Measurements from ENCODE around the gene TSKS.
A peak's percentile ranks its signal among the peaks of the same experiment; 100 is the strongest.

TSKS gene, protein sequence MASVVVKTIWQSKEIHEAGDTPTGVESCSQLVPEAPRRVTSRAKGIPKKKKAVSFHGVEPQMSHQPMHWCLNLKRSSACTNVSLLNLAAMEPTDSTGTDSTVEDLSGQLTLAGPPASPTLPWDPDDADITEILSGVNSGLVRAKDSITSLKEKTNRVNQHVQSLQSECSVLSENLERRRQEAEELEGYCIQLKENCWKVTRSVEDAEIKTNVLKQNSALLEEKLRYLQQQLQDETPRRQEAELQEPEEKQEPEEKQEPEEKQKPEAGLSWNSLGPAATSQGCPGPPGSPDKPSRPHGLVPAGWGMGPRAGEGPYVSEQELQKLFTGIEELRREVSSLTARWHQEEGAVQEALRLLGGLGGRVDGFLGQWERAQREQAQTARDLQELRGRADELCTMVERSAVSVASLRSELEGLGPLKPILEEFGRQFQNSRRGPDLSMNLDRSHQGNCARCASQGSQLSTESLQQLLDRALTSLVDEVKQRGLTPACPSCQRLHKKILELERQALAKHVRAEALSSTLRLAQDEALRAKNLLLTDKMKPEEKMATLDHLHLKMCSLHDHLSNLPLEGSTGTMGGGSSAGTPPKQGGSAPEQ

DNA sequence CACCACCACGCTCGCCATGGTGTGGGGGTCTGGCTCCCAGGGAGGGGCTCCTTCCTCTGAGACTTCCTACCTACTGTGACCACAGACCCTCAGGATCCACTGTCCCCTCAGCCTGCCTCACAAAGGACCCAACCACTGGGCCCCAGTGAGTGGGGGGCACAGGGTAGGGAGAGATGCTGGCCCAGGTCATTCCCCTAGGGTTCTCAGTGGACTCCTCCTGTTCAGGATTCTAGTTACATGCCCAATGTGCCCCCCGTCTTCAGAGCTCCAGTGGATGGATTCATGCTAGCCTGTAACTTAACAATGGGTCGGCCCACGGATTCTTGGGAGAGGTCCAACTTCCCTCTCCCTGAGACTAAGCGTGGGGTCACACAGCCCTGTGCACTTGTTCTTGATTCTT lies at the start of gene TSKS:
Gene TSKS, minus strand, starts transcription at position 77 of the 400 bp plus-strand sequence. Its CDS starts 59 bp downstream, at position 18.
- no peak for DNase-seq

DNA sequence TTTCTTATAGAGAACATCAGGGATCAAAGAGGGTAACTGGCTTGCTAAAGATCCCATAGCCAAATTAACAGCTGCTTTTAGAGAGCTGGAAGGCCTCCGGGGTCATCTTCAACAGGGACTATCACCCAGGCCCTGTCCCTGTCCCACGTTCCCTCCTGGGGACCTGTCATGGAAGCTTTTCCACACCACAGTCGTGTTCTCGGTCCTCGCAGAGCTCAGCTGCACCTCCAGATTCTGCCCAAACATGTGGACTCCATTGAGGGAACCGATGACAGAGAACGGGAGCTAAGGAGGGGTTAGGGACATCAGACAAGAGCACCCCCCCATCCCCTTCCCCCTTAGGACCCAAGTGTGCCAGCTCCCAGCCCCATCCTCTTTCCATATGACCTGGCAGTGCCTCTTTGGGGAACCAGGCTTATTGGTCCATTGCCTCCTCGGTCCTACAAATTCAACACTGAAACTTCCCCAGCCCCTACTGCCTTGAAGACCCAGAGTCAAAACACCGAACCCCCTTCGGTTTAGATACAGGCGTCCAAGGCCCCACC lies 49.4 kb upstream of the TSKS start:
- no peak for DNase-seq

DNA sequence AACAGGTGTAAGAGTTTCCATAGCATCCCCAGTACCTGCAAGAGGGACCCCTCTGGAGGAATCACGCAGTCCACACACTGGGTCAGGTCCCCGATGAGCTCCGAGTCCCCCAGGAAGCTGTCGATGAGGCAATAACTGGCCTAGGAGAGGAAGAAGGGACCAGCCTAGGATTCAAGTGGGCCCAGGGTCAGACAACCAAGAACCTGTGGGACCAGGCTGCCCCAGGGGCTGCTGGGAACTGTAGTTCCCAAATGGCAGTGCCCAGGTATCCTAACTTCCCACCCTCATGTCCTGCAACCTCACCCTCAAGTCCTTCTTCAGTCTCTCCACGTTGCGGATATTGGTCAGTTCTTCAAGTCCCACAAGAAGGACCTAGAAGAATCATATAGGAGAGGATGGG lies 48.2 kb upstream of the TSKS start:
- DNase-seq = no peak

DNA sequence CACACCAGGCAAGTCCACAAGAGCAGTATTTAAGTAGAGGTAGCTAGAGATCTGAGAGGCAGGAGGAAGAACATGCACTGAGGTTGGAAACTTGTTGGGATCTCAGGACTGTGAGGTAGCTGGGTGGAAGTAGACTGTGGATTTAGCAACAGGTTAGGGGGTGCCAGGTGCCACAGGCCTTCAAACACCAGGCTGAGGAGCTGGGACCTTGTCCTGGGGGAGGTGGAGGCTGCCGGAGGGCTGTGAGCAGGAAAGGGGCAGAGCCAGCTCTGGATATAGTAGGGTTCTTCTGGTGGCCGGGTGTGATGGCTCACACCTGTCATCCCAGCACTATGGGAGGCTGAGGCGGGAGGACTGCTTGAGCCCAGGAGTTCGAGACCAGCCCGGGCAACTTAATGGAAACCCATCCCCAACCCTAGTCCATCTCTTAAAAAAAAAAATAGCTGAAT lies 46.9 kb upstream of the TSKS start:
- no peak for DNase-seq

DNA sequence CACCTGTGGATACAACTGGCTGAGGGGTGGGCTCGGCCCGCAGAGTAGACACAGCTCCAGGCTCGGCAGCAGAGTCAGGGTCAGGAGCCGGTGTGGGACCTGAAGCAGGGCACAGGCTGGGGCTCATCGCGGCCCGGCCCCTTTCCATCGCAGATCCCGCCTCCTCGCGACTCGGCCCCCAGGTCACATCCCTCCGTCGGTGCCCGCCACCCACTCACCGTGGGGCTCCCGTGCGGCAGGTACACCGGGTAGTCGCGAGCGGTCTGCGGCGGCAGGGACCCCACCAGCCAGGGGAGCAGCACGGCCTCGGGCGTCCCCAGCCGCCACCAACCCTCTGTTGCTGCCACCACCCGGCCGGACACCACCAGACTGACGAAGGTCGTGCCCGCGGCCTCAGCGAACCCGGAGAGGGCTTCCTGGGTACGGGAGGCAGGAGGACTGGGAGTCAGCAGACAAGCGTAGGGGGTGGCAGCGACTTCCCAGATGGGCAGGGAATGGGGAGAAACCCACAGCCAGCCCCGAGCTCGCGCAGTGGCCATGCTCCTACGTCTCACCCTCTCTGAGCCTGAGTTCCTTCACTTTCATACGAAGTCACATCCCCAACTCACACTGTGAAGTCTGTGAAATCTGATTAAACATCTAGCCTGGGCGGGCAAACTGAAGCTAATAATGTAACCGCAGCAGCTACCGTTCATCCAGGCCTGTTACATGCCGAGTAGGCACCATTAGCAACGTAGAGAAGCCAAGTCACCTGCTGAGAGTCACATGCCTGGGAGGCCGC lies 46.2 kb upstream of the TSKS start:
- no peak for DNase-seq

DNA sequence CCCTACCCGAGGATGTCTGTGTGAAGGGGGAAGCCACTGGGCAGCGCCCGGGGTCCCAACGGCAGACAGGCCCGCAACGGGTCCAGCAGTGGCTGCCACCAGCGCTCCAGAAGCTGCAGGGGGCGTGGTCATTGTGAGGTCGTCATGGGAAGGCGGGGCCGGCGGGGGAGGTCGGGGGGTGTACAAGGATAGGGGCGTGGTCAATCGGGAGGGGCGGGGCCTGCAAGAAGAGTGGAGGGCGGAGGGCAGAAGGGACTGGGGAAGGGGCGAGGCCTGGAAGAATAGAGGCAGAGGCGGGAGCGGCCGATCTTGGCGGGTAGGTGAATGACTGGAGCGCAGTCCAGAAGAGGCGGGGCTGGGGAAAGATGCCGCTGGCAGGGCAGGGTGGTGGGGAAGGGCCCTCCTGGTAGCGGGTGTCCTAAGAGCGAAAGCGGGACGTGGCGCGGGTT lies 45.6 kb upstream of the TSKS start:
- peak; percentile 63 for DNase-seq

DNA sequence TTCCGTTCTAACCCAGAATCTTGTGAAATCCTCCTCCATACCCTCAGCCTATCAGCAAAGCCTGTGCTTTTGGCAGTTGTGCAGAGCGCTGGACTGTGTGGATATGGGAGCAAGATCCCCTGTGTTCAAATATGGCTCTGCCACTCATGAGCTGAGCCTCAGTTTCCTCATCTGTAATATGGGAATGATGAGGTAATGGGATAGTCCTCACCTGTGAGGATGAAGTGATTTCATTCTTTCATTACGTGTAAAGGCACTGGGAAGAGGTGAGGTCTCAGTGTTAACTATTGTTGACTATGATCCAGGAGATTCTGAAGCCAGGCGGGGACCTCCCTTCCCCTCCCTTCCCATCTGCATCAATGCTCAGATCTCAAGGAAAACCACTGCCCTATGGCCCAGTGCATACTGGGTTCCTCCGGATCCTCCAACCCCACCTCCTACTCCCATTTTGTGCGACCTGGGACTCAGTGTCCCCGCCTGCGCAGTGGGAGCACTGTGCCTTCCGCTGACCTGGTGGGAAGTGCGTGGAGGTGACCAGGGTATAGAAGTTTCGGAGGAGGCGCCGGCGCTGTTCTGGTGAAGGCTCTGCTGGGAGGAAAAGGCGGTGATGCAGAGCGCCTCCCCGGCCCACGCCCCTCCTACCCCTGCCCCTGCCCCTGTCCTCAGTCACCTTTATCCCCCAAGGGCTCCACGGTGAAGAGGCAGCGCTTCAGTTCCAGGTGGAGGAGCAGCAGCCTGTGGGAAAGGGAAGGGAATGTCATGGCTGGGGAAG lies 45.0 kb upstream of the TSKS start:
- no peak for DNase-seq

DNA sequence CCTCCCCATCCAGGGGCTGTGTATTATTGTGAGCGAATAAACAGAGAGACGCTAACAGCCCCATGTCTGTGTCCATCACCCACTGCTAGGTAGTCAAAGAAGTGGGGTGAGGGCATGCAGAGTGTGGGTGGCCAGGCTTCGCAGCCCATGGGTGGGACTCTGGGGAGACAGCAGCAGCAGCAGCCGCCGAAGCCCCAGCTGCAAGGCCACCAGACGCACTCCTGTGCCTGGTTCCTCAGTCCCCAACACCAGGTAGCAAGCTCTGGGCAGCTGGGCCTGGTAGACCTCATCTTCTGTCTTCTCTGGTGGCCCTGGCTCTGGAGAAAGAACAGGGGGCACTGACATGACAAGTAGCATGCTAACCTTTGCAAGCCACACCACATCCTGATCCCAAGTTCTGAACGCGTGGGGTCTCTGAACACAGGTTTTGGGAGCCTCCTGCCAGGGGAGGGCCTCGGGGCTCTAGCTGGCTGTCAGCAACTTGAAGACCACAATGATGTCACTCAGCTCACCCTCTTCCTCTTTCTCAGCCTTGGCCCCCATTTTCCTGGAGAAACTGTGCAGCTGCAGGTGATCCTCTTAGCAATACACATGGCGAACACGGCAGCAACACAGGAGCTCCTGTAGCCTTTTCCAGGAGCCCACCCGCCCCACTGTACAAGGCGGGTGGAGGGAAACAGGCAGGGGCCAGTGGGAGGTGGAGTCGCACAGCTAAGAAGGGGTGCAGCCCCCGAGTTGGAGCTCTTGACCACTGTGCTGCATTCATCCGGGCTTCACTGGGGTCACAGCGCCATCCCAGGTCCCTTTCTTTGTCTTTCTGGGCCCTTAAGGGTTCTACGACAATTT lies 44.2 kb upstream of the TSKS start:
- DNase-seq = no peak

DNA sequence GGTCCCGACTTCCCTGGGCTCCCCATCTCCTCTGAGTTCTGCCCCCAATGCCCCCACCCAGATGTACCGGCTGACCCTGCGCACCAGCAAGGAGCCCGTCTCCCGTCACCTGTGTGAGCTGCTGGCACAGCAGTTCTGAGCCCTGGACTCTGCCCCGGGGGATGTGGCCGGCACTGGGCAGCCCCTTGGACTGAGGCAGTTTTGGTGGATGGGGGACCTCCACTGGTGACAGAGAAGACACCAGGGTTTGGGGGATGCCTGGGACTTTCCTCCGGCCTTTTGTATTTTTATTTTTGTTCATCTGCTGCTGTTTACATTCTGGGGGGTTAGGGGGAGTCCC lies 43.5 kb upstream of the TSKS start:
- DNase-seq = no peak

DNA sequence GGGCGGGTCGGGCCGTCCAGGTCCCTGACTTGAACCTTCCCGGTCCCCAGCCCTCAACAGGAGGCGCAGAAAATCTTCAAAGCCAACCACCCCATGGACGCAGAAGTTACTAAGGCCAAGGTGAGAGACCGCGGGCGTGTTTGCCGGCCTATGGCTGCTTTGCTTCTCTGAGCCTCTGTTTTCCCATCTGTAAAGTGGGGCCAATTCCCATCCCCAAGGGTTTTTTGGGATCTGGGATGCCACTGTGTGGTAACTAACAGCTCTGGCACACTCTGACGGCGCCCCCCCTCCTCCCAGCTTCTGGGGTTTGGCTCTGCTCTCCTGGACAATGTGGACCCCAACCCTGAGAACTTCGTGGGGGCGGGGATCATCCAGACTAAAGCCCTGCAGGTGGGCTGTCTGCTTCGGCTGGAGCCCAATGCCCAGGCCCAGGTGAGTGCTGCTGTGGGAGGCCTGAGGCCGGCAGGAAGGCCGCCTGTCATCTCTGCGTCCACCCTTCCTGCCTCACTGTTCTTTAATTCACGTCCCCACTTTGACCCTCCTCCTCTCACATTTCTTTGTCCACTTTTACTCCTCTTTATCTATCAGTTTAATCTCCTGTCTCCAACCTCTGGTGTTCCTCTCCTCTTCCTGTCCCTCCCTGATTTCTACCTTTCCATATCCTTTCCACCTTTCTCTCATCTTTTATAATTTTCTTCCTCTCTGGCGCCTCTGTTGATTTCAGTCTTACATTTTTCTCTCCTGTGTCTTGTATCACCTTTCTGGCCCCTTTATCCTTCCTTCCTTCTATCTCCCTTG lies 42.9 kb upstream of the TSKS start:
- DNase-seq = no peak

DNA sequence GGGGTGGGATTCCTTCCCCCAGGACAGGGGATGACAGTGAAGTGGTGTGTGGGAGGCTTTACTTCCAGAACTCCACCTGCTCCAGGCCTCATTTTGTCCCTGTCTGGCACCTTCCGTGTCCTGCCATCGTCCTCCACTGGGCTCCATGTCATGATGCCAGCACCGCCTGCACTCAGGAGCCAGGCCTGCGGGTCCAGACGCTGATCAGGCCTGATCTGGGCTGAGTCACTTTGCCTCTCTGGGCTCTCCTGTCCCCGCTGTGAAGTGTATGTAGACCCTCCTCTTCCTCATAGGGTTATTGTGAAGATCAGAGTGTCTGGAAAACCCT lies 40.4 kb upstream of the TSKS start:
- DNase-seq = no peak

DNA sequence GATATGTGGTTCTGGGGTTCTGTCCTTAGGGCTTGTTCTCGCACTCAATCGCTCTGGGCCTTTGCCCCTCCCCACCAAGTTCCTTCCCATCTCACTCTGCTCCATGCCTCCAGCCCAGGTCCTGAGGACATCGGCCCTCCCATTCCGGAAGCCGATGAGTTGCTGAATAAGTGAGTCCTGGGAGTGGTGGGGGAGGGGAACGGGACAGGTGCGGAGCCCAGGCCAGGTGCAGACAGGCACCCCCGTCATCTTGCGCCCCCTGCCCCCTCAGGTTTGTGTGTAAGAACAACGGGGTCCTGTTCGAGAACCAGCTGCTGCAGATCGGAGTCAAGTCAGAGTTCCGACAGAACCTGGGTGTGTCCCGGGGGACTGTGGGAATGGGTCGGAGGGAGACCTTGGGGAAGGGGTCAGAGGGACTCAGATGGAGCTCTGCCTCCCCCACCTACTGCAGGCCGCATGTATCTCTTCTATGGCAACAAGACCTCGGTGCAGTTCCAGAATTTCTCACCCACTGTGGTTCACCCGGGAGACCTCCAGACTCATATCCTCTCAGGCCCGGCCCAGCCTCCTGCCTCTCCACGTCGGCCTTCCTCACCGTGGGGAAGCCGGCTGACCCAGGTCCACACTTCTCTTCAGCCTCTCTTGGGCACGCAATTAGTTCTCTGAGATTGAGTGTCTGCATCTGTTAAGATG lies 39.9 kb upstream of the TSKS start:
- no peak for DNase-seq

DNA sequence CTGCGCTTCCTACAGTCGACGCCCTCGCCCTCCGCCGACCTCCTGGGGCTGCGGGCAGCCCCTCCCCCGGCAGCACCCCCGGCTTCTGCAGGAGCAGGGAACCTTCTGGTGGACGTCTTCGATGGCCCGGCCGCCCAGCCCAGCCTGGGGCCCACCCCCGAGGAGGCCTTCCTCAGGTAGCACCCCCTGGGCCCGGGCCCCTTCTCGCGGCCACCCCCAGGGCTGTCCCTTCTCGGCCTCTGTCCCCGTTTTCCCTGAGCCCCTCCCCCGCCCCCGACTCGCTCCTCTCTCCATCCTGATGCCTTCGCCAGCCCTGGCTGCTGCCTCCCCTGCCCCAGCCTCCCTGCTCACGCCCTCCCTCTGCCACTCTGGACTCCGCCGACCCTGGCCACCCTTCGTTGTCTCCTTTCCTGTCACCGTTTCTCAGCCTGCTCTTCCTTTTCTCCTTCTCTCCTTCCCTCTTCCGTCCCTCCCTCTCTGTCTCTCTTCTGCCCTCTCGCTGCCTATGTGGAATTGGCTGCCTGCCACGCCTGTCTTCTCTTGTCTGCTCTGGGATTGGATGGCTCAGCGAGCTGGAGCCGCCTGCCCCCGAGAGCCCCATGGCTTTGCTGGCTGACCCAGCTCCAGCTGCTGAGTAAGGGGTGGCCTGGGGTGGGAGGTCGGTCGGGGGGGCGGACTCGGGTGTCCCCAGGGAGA lies 39.0 kb upstream of the TSKS start:
- DNase-seq = peak; percentile 46

DNA sequence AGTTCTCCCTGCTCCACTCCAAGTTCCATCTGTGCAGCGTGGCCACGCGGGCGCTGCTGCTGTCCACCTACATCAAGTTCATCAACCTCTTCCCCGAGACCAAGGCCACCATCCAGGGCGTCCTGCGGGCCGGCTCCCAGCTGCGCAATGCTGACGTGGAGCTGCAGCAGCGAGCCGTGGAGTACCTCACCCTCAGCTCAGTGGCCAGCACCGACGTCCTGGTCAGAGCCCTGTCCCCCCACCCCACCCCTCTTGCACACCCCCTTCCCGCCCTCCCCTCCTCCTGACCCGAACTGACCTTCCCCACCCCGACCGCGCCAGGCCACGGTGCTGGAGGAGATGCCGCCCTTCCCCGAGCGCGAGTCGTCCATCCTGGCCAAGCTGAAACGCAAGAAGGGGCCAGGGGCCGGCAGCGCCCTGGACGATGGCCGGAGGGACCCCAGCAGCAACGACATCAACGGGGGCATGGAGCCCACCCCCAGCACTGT lies 38.3 kb upstream of the TSKS start:
- DNase-seq = no peak

DNA sequence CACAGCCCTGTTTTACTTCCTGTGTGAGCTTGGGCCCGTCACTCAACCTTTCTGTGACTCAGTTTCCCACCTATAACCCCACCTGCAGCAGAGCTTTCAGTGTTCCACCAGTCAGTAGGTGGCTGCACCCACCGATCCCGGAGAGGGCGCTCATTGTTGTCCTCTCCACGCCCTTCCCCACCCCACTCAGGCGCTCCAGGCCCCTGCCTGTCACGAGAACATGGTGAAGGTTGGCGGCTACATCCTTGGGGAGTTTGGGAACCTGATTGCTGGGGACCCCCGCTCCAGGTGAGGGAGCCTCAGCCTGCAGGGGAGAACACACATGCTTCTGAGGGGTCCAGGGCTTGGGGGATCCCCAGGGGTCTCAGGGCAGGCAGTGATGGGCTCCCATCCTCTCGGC lies 37.7 kb upstream of the TSKS start:
- no peak for DNase-seq

DNA sequence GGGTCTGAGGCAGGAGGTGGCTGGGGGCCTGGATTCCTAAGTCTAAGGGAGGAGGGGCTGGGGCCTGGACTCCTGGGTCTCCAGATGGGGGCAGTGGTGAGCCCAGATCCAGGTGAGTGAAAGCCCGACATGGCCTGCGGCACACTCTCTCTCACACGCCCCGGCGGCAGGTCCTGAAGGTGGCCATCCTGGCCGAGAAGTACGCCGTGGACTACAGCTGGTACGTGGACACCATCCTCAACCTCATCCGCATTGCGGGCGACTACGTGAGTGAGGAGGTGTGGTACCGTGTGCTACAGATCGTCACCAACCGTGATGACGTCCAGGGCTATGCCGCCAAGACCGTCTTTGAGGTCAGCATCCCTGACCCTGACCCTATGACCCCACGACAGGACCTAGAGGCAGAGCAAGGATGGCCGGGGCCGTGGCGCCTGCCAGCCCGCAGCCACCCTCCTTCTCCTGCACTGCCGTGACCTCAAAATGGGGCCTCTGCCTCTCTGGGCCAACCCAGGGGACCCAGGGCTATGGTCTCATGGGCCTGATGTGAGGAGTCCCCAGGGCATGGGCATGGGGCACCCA lies 36.8 kb upstream of the TSKS start:
- no peak for DNase-seq

DNA sequence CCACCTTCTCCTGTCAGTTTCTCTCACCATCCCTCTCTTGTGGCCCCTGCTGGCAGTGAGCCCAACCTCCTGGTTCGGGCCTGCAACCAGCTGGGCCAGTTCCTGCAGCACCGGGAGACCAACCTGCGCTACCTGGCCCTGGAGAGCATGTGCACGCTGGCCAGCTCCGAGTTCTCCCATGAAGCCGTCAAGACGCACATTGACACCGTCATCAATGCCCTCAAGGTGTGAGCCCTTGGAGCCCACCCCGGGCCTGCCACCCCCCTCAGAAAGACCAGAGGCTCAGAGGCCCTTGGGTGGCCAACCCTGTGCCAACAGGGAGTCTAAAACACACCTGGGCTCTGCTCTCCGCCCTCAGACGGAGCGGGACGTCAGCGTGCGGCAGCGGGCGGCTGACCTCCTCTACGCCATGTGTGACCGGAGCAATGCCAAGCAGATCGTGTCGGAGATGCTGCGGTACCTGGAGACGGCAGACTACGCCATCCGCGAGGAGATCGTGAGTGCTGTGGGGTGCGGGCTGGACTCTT lies 36.2 kb upstream of the TSKS start:
- no peak for DNase-seq

DNA sequence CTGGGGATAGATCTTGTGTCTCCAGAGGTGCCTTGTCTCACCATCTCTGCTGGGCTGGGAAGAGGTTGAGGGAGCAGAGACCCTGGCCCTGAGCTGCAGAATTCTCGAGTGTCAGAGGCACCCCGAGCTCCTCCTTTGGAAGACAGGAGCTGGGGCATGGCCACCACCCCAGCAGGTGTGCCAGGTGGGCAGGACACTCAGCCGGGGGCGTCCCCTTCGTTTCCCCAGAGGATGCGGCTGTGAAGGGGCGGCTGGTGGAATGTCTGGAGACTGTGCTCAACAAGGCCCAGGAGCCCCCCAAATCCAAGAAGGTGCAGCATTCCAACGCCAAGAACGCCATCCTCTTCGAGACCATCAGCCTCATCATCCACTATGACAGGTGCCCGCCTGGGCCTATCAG lies 35.5 kb upstream of the TSKS start:
- no peak for DNase-seq

DNA sequence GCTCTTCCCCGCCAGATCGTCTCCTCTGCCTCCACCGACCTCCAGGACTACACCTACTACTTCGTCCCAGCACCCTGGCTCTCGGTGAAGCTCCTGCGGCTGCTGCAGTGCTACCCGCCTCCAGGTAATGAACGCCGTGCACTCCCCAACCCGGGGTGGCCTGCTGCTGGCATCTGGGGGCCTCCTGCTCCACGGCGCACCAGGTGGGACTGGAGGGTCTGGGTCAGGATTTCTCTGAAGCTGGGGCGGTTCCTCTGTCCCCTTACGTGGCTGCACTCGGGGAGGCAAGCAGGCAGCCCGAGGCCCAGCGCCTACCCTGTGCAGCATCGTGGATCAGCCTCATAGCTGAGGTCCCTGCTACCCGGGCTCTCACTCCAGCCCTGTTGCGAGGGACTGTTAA lies 32.5 kb upstream of the TSKS start:
- no peak for DNase-seq

All from NCI-H2107 (cell line).